ENCODE results near the gene LIME1.

LIME1 gene

DNA sequence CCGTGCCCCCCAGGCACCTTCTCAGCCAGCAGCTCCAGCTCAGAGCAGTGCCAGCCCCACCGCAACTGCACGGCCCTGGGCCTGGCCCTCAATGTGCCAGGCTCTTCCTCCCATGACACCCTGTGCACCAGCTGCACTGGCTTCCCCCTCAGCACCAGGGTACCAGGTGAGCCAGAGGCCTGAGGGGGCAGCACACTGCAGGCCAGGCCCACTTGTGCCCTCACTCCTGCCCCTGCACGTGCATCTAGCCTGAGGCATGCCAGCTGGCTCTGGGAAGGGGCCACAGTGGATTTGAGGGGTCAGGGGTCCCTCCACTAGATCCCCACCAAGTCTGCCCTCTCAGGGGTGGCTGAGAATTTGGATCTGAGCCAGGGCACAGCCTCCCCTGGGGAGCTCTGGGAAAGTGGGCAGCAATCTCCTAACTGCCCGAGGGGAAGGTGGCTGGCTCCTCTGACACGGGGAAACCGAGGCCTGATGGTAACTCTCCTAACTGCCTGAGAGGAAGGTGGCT lies 39.1 kb upstream of the LIME1 start:
- no peak for DNase-seq

DNA sequence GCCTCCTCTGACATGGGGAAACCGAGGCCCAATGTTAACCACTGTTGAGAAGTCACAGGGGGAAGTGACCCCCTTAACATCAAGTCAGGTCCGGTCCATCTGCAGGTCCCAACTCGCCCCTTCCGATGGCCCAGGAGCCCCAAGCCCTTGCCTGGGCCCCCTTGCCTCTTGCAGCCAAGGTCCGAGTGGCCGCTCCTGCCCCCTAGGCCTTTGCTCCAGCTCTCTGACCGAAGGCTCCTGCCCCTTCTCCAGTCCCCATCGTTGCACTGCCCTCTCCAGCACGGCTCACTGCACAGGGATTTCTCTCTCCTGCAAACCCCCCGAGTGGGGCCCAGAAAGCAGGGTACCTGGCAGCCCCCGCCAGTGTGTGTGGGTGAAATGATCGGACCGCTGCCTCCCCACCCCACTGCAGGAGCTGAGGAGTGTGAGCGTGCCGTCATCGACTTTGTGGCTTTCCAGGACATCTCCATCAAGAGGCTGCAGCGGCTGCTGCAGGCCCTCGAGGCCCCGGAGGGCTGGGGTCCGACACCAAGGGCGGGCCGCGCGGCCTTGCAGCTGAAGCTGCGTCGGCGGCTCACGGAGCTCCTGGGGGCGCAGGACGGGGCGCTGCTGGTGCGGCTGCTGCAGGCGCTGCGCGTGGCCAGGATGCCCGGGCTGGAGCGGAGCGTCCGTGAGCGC lies 38.5 kb upstream of the LIME1 start:
- DNase-seq: no peak

DNA sequence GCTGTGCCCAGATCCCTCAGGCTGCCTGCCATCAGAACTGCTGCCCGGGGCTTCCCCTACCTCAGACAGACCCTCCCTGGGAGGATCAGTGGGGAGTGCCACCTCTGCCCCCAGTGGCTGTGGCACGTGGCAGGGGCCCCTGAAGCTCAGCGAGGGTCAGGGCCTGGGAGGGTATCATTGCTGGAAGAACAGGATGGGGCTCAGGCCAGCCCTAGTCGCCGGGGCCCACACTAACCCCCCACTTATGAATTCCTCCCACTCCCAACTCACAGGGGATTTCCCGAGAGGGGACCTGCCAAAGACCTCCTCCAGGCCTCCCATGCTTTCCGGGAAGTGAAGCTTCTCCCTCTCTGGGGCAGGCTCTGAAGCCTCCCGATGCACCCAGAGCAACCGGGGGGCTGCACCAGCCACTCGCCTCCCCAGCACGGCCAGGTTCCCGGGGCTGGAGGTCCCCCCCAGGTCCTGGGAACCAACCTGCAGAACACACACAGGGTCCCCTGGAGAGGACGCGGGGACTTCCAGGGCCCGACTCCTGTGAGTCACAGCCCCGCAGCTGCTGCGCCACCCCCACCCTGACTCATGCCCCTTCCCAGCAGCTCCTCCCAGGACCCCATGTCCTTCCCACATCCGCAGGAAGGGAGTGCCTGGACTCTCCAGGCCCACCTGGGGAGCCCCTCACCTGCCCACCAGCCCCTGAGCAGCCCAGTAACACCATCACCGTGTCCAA lies 37.6 kb upstream of the LIME1 start:
- peak; percentile 35 for DNase-seq

DNA sequence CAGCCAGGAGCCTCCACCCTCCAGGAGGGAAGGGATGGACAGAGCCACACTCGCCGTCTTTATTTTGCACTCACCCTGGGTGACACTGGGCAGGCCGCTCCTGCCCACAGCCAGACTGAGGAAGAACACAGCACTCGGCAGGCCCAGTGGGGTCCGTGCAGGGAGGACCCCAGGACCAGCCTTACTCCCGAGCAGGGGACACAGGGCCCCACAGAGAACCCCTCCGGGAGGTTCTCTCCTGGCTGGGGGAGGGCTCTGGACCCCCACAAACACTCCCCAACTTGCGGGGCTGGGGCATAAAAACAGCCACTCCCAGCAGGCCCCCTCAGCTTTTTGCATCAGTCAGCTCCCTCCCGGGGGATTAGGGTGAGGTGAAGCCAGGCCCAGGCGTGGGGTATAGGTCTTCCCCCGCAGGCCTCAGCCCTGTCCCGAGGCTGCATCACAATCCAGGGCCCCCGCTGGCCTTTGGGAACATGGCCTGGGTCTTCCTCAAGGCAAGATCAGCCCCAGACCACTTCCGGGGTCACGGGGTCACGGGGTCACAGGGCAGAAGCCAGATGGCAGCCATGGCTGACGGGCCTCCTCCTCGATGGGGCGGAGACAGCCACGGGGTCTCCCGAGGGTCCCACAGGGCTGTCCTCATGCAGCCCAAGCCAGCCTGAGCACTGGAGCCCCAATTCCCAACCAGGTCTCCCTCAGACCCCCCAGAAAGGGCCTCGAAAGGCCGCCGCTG lies 36.8 kb upstream of the LIME1 start:
- no peak for DNase-seq

DNA sequence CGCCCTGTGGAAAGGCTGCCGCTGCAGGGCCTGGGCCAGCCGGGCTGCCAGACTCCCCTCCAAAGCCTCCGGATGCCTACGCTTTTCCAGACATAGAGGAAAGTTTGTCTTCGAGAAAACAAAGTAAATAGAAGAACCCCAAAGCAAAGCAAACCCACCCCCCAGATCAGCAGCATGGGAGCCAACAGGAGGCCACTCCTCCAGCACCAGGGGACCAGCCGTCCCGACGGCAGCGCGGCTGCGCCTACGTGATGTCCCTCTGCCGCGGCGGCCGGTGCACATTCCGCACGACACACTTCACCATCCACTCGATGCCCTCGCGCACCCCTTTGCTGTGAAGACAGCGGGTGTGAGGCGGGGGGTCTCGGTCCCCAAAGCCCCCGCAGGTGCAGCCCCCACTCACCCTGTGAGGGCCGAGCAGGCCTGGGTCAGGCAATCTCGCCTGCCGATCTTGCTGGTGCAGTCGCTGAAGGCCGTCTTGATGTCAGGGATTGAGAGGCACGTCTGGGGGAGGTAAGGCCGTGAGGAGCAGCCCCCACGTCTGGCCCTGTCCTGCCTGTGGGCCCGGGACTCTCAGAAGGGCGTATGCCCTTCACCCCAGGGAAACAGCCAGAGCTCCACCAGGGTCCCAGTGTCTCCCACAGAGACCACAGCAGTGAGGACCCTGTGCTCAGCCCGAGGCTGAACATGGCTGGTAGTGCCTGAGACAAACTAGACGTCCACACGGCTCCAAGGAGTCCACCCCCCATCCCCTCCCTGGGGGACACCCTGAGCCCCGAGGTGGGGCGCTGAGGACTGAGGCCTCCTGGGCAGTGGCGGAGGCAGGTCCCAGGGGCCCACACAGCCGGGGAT lies 36.0 kb upstream of the LIME1 start:
- DNase-seq: no peak

DNA sequence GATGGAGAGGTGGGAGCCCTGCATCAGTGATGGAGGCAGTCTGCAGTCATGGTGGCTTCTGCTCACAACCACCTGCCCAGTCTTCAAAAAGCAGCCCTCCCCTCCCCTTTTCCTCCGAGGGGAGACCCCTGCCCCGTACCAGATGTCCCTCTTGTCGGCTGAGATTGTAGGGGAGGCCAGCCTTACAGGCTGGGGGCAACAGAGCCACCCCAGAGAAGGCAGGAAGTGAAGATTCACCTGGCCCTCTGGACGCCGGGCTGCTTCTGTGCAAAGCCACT lies 35.5 kb upstream of the LIME1 start:
- DNase-seq: no peak

DNA sequence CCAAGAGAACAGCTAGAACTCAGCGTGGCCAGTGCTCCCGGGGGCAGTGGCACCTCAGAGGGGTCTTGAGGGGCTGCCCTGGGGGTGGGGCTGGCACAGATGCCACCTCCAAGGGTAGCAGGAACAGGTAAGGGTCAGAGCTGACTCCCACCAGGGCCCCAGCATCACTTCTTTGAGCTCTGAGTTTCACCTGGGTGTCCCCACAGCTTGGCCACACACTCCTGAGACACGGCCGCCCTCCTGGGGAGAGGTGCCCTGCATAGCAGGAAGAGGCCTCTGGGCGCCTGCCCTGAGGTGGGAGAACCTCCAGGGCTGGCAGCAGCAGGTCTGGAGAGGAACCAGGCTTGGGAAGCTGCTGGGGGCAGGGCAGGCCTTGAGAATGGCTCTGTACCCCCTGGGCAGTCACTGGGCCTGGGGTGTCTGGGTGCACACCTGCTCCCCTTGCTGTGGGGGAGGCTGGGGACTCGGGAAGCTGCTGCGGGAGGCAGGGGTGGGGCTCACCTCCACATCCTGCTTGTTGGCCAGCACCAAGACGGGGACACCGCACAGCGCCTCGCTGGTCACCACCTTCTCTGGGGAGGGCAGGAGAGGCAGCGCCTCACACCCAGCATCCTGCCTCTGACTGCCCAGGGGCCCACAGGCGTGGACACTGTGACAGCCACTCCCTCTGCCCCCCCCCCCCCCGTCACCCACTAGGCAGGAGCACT lies 35.0 kb upstream of the LIME1 start:
- no peak for DNase-seq

DNA sequence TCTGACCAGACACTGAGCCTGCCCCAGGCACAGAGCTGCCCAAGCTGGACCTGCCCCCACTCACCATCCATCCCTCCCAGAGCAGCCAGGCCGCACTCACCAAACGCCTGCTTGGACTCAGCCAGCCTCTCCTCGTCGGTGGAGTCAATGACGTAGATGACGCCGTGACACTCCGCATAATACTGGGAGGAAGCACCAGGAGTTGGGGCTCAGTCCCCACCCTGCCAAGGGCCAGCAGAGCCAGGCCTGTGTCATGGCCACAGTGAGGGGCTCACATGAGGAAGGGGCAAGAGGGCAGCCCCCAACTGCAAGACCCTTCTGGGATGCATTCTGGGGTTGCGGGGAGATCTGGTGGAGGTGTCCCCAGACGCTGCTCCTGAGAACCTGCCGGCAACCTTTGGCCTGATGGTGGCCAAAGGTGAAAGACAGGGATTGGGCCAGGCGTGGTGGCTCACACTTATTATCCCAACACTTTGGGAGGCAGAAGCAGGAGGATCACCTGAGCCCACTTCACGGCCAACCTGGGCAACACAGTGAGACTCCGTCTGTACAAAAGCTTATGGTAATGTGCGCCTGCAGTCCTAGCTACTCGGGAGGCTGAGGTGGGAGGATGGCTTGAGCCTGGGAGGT lies 34.3 kb upstream of the LIME1 start:
- DNase-seq: no peak

DNA sequence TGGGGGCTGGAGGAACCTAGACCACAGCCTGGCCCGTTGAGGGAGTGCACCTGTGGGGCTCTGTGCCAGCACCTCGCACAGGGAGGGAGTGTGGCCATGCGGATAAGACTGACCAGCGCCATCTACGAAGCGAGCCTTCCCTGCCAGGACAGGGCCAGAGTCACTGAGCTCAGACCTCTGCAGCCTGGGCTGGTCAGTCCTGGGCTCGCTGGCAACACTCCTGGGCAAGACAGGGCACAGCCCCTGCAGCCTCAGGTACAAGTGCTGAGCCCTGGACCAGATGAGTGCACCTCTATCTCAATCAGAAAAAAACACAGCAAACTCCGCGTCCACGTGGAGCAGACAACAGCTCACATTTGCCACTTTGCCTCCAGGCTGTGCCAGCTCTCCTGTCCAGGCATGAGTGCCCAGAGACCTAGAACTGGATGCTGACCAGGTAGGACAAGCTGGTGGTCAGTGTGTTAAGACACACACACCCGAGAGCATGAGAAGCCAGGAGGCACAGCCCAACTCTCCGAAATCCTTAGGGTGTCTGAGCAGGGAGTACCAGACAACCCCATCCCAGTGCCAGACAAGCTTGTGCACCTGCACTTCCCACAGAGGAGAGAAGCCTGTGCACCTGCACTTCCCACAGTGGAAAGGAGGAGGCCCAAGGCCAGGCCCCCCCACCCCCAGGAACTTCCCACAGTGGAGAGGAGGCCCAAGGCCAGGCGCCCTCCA lies 33.6 kb upstream of the LIME1 start:
- no peak for DNase-seq

DNA sequence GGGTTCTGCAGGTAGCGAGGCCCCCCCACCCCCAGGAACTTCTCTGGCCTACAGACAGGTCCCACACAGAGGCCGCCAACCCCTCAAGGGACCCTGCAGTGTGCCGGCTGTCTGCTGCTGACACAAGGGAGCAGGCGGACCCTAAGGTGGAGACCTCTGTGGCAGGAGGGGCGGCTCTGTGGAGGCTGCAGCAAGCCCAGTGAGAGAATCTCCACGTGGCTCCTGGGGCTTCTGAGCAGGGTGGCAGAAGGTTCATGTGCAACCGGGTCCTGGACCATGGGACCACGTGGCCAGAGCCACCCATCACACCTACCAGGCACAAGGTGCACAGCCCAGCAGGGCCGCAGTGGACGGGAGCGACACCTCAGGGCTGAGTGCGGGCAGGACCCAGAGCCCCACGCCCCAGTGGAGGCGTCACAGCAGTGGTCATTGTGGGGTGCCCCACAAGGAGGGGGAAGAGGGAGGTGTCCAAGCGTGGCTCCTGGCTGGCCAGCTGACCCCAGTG lies 32.9 kb upstream of the LIME1 start:
- no peak for DNase-seq

DNA sequence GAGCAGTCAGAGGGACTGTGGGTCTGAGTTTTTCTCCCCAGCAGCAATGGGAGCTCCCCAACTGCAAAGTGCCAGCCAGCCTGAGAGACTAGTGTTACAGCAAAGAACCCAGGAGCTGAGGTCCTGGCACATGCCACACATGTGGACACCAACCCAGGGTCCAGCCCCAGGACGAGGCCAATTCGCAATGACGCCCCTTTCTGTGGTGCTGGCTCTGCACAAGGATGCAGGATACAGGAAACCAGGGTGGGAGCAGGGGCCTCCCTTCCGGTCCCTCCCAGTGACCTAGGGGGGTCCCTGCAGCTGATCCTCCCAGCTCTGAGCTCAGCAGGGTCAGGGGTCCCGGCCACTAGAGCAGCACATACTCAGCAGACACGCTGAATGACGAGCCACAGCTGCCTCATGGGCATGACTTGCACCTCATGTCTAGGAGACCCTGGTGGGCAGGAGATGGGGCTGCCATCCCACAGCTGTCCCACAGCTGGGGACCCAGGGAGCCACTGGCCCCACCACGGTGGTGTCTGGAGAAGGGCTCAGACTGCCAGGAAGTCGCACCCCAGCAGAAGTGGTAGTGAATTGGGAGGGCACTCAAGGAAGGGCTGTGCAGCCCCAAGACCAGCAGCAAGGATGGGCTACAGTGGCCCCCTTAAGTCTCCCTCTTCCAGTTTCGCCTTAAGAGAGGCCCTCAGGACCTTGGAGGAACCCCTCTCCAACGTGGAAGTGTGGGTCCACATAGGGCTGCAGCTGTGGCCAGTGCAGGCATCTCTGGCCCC lies 32.3 kb upstream of the LIME1 start:
- DNase-seq: no peak

DNA sequence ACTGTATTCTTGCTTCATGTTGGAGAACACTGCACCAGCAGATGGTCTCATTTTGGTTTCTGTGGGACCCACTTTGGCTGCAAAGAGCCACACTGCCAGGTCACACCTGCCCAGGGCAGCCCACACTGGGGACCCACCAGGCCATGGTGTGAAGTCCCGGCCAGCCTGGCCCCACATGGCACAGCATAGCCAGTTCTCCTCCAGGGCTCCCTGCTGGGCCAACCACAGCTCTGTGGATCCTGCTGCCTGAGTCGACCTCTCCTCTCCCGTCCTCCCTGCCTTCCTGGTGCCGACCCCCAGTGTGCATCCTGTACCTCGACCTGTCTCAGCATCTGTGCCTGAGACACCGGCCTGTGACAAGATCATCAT lies 31.7 kb upstream of the LIME1 start:
- DNase-seq: no peak

DNA sequence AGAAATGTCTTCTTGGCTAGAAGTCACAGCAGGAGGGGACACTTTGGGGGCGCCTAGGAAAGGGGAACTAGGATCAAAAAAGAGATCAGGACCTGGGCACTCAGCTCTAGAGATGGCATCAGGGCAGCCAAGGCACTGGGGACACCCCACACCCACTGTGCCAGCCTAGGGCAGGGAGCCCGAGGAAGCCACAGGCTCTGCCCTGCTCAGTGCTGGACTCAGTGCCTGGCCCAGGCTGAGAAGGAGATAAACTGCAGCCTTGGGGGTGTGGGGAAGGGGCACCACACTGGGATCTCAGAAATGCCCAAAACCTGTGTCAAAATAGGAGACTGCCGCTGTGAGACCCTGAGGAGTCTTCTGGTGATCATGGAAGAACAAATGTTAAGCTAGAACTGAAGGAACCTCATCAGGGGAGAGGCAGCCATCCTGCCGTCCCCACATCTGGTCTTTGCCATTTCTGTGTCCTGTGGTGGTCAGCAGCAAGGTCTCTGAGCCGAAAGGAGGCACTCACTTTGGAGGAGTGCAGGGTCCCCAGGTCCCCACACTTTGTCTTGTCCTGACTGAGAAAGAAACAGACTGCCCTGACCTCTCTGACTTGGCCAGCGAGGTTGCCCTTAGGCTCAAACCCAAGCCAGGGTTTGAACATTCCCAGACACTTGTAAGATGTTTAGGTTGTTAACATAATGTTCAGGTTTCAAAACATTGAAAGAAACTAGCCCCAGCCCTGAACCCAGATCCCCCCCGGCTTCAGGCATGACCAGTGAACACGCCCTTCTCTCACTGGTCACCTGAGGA lies 31.0 kb upstream of the LIME1 start:
- DNase-seq: no peak

DNA sequence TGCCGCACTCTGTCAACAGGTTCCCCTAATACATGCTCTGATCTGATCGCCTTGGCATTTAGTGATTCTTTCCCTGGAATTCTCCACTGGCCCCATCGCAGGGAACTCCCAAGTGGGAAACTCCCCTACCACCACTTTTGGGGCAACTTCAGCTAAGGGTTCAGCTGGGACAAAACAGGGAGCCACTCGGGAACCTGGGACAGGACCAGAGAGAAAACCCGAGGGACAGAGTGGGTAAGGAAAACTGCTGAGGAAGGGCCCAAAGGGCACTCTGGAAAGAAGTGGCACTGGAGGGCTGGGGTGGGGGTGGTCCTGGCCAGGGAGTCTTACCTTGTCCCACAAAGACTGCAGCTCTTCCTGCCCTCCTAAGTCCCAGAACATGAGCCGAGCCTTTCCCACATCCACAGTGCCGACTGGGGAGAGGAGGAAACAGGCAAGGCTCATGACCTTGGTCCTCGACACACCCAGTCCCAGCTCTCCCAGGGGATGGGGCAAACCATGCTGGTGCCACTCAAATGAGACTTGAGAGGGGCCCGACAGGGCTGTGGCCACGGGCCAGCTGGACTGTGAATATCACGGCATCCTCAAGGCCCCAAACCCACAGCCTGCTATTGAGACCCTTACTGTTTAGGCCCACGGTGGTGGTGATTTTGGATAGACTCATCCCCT lies 30.3 kb upstream of the LIME1 start:
- DNase-seq: no peak

DNA sequence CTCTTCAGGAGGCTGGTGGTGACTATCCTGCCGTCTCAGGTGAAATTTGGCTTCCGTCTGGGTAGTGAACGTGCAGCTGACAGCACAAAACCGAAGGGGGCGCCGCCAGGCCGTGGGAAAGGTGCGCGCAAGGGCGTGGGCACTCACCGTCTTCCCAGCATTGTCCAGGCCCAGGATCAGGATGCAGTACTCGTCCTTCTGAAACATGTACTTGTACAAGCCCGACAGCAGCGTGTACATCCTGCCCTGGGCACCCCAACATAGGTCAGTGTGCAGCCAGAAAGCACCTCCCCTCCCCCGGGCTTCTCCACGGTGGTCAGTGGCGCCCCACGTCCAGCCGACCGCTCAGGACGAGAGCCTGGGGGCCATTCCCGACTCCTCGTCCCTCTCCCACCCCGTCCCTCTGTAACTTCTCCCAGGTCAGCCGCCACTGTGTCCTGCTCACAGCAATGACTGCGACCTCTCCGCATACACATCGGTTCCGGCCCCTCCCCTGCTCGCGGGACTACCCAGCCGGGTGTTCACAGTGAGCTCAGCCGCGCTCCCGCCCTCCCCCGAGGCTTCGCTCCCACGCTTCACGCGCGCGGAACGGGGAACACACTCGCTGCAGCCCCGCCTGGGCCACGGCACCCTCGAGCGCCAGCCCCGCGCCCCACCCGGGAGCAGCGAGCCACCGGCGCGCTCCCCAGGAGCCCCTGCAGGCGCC lies 29.5 kb upstream of the LIME1 start:
- peak; percentile 69 for DNase-seq

DNA sequence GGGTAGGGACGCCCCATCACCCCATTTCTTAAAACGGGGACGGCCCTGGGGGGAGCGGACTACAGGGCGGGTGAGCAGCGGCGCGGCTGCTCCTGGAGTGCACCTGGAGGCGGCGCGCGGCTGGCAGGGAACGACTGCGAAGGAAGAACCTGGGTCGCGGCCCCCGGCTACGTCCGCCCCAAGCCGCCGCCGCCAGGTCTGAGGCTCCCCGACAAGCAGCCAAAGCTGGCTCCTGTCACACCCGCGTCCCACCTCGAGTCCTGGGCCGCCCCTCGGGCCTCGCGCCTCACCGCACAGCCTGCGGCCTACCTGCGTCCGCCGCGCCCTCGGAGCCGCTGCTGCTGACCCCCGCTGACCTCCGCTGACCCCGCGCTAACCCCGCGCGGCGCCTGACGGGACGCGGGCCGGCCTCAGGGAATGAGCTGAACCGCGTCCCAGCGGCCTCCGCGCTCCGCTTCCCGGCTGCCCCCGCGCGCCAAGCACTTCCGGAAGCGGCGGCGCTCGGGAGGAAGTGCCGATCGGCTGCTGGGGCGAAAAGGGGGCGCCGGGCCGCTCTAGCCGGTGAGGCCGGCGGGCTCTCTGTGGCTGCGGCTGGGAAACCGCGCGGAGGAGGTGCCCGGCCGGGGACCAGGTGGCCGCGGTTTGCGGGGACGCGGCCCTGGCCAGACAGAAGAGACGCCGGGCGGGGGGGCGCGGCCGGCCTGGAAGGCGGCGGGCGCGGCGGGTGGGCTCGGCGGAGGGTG lies 28.7 kb upstream of the LIME1 start, which contains the start of the genes ARFRP1 and ZGPAT:
Gene ARFRP1 (minus strand): TSS at position 419 of the 743 bp plus-strand sequence. CDS start 885 bp downstream, outside the sequence.
Gene ZGPAT (plus strand): TSS at position 482 of the 743 bp plus-strand sequence. CDS start 542 bp downstream, outside the sequence.
- DNase-seq: peak; percentile 91
